Measurements from ENCODE around the gene MCCD1.
"Not testable (repeated sequence)": the region's sequence is repeated elsewhere in the genome, so short reads cannot be mapped to it uniquely, and the experiment has no call there.

MCCD1 gene

DNA sequence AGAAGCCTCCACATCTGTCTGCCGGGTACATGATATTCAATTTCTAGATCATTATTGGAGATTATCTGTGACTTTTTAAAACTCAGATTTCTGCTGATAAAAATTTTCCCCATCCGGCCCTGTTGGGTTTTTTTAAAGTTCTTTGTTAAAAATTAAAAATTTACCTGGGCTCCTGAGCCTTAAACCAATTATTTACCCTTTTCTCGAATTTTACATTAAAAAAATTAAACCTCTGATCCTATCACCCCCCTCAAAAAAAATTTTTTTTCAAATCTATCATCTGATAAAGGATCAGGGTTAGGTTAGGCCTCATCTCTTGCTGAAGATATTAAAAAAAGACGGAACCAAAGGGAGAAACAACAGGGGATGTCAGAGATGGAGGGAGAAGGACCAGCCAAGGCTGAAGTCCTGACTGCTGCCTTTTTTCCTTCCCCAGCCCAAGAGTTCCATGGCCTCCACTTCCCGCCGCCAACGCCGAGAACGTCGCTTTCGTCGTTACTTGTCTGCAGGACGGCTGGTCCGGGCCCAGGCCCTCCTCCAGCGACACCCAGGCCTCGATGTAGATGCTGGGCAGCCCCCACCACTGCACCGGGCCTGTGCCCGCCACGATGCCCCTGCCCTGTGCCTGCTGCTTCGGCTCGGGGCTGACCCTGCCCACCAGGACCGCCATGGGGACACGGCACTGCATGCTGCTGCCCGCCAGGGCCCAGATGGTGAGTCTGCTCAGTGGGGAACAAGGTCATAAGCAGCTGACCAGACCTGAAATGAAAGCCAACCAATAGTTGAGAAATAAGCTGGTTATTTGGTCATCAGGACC is 19.2 kb downstream of the MCCD1 start:
- no peak for TF ChIP-seq EZH2phosphoT487 (IDR thresholded peaks at IDR 0.05; ENCODE audit: borderline replicate concordance, low read length)
- TF ChIP-seq, protein P1, sequence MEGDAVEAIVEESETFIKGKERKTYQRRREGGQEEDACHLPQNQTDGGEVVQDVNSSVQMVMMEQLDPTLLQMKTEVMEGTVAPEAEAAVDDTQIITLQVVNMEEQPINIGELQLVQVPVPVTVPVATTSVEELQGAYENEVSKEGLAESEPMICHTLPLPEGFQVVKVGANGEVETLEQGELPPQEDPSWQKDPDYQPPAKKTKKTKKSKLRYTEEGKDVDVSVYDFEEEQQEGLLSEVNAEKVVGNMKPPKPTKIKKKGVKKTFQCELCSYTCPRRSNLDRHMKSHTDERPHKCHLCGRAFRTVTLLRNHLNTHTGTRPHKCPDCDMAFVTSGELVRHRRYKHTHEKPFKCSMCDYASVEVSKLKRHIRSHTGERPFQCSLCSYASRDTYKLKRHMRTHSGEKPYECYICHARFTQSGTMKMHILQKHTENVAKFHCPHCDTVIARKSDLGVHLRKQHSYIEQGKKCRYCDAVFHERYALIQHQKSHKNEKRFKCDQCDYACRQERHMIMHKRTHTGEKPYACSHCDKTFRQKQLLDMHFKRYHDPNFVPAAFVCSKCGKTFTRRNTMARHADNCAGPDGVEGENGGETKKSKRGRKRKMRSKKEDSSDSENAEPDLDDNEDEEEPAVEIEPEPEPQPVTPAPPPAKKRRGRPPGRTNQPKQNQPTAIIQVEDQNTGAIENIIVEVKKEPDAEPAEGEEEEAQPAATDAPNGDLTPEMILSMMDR (IDR thresholded peaks at IDR 0.05; ENCODE audit: low read depth, low read length, poor library complexity, severe bottlenecking) = no peak
- Histone ChIP-seq H3K4me3 (ENCODE audit: low read length) (peak overlapping the region; percentile 81), H3K27me3 (ENCODE audit: control insufficient read depth, low read length) (no peaks in the 10 kb centered on the region), H3K27ac (ENCODE audit: low read depth, low read length) (peak overlapping the region; percentile 65), H3F3A (ENCODE audit: control insufficient read depth, insufficient read depth) (peaks cover 22% of the 10 kb centered on the region), H3K79me2 (ENCODE audit: control insufficient read depth, low read length) (peaks cover 18% of the 10 kb centered on the region), H3K4me1 (ENCODE audit: control insufficient read depth, low read length) (peaks cover 62% of the 10 kb centered on the region), H3K9me2 (replicated peaks; ENCODE audit: control insufficient read depth, low read length) (no peaks in the 10 kb centered on the region), H3K4me2 (ENCODE audit: low read length) (peak overlapping the region; percentile 95), H4K20me1 (ENCODE audit: control insufficient read depth, insufficient read depth, low read depth, low read length) (no peaks in the 10 kb centered on the region), H3K9me3 (ENCODE audit: control insufficient read depth, insufficient read depth, low read length) (no peaks in the 10 kb centered on the region), H3K36me3 (ENCODE audit: control insufficient read depth, low read length) (peaks cover 18% of the 10 kb centered on the region)

DNA sequence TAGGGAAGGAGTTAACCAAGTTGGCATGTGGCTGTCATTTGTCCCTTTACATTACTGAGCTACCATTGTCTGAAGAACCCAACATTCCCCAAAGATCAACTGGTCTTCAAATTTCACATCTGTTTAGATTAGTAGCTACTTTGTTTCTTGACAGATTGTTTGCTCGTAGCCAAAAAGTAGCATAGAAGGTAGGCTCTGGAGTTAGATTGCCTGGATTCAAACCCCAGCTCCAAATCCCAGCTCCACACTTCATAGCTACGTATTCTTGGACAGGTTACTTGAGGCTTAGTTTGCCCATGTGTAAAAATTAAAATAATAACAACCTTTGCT is 19.7 kb downstream of the MCCD1 start:
- Histone ChIP-seq H3K9me2 (replicated peaks; ENCODE audit: control insufficient read depth, low read length) (no peaks in the 10 kb centered on the region), H3K9me3 (ENCODE audit: control insufficient read depth, insufficient read depth, low read length) (no peaks in the 10 kb centered on the region), H3K4me2 (ENCODE audit: low read length) (peak overlapping the region; percentile 95), H3K4me3 (ENCODE audit: low read length) (peak overlapping the region; percentile 81), H3F3A (ENCODE audit: control insufficient read depth, insufficient read depth) (peaks cover 19% of the 10 kb centered on the region), H3K36me3 (ENCODE audit: control insufficient read depth, low read length) (peaks cover 15% of the 10 kb centered on the region), H4K20me1 (ENCODE audit: control insufficient read depth, insufficient read depth, low read depth, low read length) (no peaks in the 10 kb centered on the region), H3K27ac (ENCODE audit: low read depth, low read length) (no peak overlapping the region), H3K79me2 (ENCODE audit: control insufficient read depth, low read length) (peaks cover 12% of the 10 kb centered on the region), H3K4me1 (ENCODE audit: control insufficient read depth, low read length) (peaks cover 56% of the 10 kb centered on the region), H3K27me3 (ENCODE audit: control insufficient read depth, low read length) (no peaks in the 10 kb centered on the region)
- no peak for TF ChIP-seq EZH2phosphoT487 (IDR thresholded peaks at IDR 0.05; ENCODE audit: borderline replicate concordance, low read length)

DNA sequence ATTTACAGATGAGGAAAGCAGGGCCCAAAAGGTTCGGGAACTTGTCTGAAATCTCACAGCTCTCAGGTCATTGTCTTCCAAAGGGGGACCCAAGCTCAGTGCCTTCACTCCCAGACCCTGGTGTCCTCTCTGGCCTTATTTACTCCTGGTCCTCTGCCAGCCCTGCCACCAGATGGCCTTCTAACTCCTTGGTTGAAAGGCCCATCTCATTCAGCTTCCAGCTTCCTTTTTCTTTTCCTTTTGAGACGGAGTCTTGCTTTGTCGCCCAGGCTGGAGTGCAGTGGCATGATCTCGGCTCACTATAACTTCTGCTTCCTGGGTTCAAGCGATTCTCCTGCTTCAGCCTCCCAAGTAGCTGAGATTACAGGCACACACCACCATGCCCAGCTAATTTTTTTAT is 22.6 kb downstream of the MCCD1 start:
- not testable (repeated sequence) for H3K9me3 ChIP-seq (ENCODE audit: control insufficient read depth, insufficient read depth, low read length); H3K79me2 ChIP-seq (ENCODE audit: control insufficient read depth, low read length); H3K4me3 ChIP-seq (ENCODE audit: low read length); H4K20me1 ChIP-seq (ENCODE audit: control insufficient read depth, insufficient read depth, low read depth, low read length); H3K9me2 ChIP-seq (replicated peaks; ENCODE audit: control insufficient read depth, low read length); H3K4me2 ChIP-seq (ENCODE audit: low read length); H3K27ac ChIP-seq (ENCODE audit: low read depth, low read length); H3K27me3 ChIP-seq (ENCODE audit: control insufficient read depth, low read length)
- TF ChIP-seq, protein P1 (IDR thresholded peaks at IDR 0.05; ENCODE audit: low read depth, low read length, poor library complexity, severe bottlenecking) = peak; percentile 64
- Histone ChIP-seq H3K4me1 (ENCODE audit: control insufficient read depth, low read length) (peaks cover 49% of the 10 kb centered on the region), H3F3A (ENCODE audit: control insufficient read depth, insufficient read depth) (peaks cover 18% of the 10 kb centered on the region), H3K36me3 (ENCODE audit: control insufficient read depth, low read length) (peaks cover 18% of the 10 kb centered on the region)

DNA sequence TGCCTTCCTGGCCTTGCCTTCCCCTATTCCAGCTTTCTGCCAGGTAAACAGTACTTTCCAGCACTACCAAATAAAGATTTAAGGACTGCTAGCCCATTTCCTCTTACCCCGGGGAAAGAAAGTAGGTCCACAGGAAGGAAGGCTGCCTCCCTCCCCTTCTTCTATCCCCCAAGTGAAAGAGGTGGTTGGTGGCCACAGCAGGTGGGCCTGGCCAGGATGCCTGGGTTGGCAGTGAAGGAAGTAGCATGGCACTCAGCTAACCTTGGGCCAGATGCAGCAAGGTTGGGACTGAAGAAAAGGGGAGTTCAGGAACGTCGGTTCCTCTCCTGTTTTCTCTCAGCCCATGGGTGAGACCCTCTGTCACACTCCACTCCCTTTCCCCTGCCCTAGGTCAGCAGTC is 27.5 kb downstream of the MCCD1 start:
- Histone ChIP-seq H3K4me2 (ENCODE audit: low read length) (no peak overlapping the region), H3K4me3 (ENCODE audit: low read length) (no peak overlapping the region), H3K79me2 (ENCODE audit: control insufficient read depth, low read length) (no peaks in the 10 kb centered on the region), H4K20me1 (ENCODE audit: control insufficient read depth, insufficient read depth, low read depth, low read length) (no peaks in the 10 kb centered on the region), H3K27ac (ENCODE audit: low read depth, low read length) (no peak overlapping the region), H3F3A (ENCODE audit: control insufficient read depth, insufficient read depth) (peaks cover 22% of the 10 kb centered on the region), H3K36me3 (ENCODE audit: control insufficient read depth, low read length) (peaks cover 30% of the 10 kb centered on the region), H3K27me3 (ENCODE audit: control insufficient read depth, low read length) (no peaks in the 10 kb centered on the region), H3K4me1 (ENCODE audit: control insufficient read depth, low read length) (peaks cover 57% of the 10 kb centered on the region), H3K9me3 (ENCODE audit: control insufficient read depth, insufficient read depth, low read length) (no peaks in the 10 kb centered on the region), H3K9me2 (replicated peaks; ENCODE audit: control insufficient read depth, low read length) (no peaks in the 10 kb centered on the region)
- TF ChIP-seq, protein P1 (IDR thresholded peaks at IDR 0.05; ENCODE audit: low read depth, low read length, poor library complexity, severe bottlenecking) = no peak
- no peak for TF ChIP-seq EZH2phosphoT487 (IDR thresholded peaks at IDR 0.05; ENCODE audit: borderline replicate concordance, low read length)

Data from DOHH2 (cell line).